H1 (cell line): ENCODE results near the gene BAIAP2L2. TPM values are rescaled to one million over a fixed set of nuclear protein-coding genes. Genes with fewer than 3 reads are reported as not detected.

Source experiments
- GABPA ChIP-seq: IDR thresholded peaks from 2 replicates; pipeline ENCODE4 v1.6.1; 2011; ENCODE audit warnings: mild to moderate bottlenecking, low read length, moderate library complexity, borderline replicate concordance; ENCODE audit not compliant: insufficient read depth
- HDAC6 ChIP-seq: IDR thresholded peaks from one replicate; pipeline ENCODE4 v1.7.1; 2012; ENCODE audit warnings: low read depth, mild to moderate bottlenecking, inconsistent platforms, low read length, moderate library complexity
- RAD21 ChIP-seq, 2 experiments: IDR thresholded peaks in 1 of 2; conservative IDR thresholded peaks in 1 of 2; 2 replicates each; pipeline ENCODE4 v1.6.1; 2011; ENCODE audit warnings: low read depth in 2 of 2, low read length in 2 of 2, improper control_type of control experiment in 1 of 2, inconsistent platforms in 1 of 2, mild to moderate bottlenecking in 1 of 2, moderate library complexity in 1 of 2
- SAP30 ChIP-seq: fragments of 300-600 bp; sonication (generic); IDR thresholded peaks from 2 replicates; pipeline ENCODE4 v1.7.1; 2012; ENCODE audit warnings: low read length, moderate library complexity, mild to moderate bottlenecking, inconsistent platforms; ENCODE audit not compliant: insufficient read depth, insufficient replicate concordance
- YY1 ChIP-seq: IDR thresholded peaks from 2 replicates; pipeline ENCODE4 v1.6.1; 2011; ENCODE audit warnings: low read depth, mild to moderate bottlenecking, low read length
- polyA plus RNA-seq, 7 experiments: library from polyadenylated mRNA; depleted of rRNA in 3 of 7; stranded (reverse) in 5 of 7; unstranded in 2 of 7; fragments of >200 nt in 5 of 7; fragments of 200-250 nt in 2 of 7; gene quantifications; 1 replicate in 5 of 7; 2 replicates in 1 of 7; 4 replicates in 1 of 7; pipeline versions ENCODE4 v1.2.1 to v1.2.3, GENCODE V29; 2011 to 2013; ENCODE audit warnings: missing spikeins in 2 of 7, mixed read lengths in 2 of 7
- total RNA-seq: library from RNA; stranded (reverse); fragmentation: NEBNext Ultra II Directional; extraction: Animal tissue kit (Norgen Biotek cat#: 25700); gene quantifications from 2 replicates; pipeline ENCODE4 v1.2.1, GENCODE V29; 2021
- TF ChIP-seq, protein P1 (sequence below): fragments of 300-600 bp; sonication (generic); IDR thresholded peaks from 2 replicates; pipeline ENCODE4 v1.7.1; 2012; ENCODE audit warnings: low read length, moderate library complexity, mild to moderate bottlenecking, inconsistent platforms; ENCODE audit not compliant: insufficient replicate concordance
- TF ChIP-seq, protein P2 (sequence below): IDR thresholded peaks from 2 replicates; pipeline ENCODE4 v1.6.1; 2011; ENCODE audit warnings: low read depth, mild to moderate bottlenecking, low read length; ENCODE audit not compliant: insufficient read depth

Gene BAIAP2L2
- total and polyA plus RNA-seq, 2 of the 8 experiments (the other 6 are each of a cell fraction or from before 2014, with no cell fraction given) = 5.4 to 10.0 TPM

DNA sequence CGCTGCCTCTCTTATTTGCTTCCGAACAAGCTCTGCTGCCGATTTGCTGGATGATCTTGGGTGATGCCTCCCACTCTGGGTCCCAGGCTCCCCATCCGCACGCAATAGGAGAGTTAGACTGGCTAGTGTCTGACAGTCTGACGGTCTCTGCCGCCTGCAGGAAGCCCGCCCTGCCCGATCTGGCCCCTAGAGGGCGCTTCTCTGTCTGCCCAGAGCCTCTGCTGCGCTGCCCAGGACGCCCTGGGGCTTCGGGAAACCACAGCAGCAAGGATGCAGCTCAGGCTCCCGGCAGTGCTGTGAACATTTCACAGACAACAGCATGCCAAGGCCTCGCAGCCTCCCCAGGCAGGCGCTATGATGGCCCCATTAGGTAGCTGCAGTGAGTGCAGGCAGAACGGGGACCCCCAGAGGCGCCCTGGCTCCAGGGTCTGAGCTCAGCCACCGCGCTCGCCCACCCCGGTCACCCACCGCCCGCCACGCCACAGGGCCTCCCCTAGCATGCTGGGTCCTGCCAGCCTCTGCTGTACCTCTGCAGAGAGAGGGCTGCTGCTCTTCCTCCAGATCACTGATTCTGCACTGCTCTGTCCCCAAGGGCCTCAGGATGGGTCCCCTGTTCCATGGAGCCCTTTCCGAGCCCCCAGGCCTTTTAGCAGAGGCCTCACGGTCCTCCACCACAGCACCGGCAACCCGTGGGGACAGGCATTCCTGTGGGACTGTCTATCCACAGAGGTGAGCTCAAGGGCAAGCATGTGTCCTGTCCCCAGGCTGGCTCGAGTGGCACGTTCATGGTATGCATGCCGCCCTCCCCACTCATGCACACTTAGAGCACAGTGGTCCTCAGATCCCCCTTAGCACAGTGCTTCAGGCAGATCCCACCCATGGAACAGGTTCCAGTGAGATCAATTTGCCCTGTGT lies 4.3 kb upstream of the BAIAP2L2 start (continued):
- TF ChIP-seq, protein P1, sequence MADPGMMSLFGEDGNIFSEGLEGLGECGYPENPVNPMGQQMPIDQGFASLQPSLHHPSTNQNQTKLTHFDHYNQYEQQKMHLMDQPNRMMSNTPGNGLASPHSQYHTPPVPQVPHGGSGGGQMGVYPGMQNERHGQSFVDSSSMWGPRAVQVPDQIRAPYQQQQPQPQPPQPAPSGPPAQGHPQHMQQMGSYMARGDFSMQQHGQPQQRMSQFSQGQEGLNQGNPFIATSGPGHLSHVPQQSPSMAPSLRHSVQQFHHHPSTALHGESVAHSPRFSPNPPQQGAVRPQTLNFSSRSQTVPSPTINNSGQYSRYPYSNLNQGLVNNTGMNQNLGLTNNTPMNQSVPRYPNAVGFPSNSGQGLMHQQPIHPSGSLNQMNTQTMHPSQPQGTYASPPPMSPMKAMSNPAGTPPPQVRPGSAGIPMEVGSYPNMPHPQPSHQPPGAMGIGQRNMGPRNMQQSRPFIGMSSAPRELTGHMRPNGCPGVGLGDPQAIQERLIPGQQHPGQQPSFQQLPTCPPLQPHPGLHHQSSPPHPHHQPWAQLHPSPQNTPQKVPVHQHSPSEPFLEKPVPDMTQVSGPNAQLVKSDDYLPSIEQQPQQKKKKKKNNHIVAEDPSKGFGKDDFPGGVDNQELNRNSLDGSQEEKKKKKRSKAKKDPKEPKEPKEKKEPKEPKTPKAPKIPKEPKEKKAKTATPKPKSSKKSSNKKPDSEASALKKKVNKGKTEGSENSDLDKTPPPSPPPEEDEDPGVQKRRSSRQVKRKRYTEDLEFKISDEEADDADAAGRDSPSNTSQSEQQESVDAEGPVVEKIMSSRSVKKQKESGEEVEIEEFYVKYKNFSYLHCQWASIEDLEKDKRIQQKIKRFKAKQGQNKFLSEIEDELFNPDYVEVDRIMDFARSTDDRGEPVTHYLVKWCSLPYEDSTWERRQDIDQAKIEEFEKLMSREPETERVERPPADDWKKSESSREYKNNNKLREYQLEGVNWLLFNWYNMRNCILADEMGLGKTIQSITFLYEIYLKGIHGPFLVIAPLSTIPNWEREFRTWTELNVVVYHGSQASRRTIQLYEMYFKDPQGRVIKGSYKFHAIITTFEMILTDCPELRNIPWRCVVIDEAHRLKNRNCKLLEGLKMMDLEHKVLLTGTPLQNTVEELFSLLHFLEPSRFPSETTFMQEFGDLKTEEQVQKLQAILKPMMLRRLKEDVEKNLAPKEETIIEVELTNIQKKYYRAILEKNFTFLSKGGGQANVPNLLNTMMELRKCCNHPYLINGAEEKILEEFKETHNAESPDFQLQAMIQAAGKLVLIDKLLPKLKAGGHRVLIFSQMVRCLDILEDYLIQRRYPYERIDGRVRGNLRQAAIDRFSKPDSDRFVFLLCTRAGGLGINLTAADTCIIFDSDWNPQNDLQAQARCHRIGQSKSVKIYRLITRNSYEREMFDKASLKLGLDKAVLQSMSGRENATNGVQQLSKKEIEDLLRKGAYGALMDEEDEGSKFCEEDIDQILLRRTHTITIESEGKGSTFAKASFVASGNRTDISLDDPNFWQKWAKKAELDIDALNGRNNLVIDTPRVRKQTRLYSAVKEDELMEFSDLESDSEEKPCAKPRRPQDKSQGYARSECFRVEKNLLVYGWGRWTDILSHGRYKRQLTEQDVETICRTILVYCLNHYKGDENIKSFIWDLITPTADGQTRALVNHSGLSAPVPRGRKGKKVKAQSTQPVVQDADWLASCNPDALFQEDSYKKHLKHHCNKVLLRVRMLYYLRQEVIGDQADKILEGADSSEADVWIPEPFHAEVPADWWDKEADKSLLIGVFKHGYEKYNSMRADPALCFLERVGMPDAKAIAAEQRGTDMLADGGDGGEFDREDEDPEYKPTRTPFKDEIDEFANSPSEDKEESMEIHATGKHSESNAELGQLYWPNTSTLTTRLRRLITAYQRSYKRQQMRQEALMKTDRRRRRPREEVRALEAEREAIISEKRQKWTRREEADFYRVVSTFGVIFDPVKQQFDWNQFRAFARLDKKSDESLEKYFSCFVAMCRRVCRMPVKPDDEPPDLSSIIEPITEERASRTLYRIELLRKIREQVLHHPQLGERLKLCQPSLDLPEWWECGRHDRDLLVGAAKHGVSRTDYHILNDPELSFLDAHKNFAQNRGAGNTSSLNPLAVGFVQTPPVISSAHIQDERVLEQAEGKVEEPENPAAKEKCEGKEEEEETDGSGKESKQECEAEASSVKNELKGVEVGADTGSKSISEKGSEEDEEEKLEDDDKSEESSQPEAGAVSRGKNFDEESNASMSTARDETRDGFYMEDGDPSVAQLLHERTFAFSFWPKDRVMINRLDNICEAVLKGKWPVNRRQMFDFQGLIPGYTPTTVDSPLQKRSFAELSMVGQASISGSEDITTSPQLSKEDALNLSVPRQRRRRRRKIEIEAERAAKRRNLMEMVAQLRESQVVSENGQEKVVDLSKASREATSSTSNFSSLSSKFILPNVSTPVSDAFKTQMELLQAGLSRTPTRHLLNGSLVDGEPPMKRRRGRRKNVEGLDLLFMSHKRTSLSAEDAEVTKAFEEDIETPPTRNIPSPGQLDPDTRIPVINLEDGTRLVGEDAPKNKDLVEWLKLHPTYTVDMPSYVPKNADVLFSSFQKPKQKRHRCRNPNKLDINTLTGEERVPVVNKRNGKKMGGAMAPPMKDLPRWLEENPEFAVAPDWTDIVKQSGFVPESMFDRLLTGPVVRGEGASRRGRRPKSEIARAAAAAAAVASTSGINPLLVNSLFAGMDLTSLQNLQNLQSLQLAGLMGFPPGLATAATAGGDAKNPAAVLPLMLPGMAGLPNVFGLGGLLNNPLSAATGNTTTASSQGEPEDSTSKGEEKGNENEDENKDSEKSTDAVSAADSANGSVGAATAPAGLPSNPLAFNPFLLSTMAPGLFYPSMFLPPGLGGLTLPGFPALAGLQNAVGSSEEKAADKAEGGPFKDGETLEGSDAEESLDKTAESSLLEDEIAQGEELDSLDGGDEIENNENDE = no peak
- TF ChIP-seq YY1 = peak; percentile 61; the same call in 1 of the 2 replicates
- TF ChIP-seq, protein P2, sequence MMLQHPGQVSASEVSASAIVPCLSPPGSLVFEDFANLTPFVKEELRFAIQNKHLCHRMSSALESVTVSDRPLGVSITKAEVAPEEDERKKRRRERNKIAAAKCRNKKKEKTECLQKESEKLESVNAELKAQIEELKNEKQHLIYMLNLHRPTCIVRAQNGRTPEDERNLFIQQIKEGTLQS = no peak
- peak; percentile 75; the same call in 1 of the 2 replicates for TF ChIP-seq GABPA
- TF ChIP-seq SAP30 = no peak
- peak; percentile 70 to 81 for TF ChIP-seq RAD21 (IDR thresholded peaks at IDR 0.05 in 1 of 2, conservative IDR thresholded peaks at IDR 0.05 in 1 of 2; ENCODE audit: low read depth in 2 of 2, low read length in 2 of 2)
- no peak for TF ChIP-seq HDAC6
